Measurements from ENCODE around the gene GPC6.

DNA sequence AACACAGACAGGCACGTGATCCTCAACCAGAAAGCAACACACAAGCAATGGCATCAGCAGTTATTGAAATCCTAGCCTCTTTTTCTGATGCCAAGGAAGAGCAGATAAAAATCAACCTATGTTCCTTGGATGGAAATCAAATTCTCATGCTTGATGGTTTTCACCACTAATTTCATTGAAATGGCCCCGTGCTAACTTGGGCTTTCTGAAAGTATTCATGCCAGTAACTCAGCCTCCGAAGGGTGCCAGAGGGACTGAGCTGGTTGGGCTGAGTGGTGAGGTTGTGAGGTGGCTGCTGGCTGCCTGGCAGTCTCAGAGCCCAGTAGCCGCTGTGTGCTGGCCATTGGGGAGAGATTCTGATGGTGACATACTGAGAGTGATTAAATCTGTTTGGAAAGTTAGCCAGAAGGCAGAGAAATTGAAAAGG lies 943.6 kb downstream of the GPC6 start:
- TF ChIP-seq CTCF (conservative IDR thresholded peaks at IDR 0.05) (no peak), EZH2 (IDR thresholded peaks at IDR 0.05; ENCODE audit: low read depth) (no peak)
